Nucleus accumbens (tissue), 56 donors: ENCODE measurements around the gene MIPOL1.
"Not testable (repeated sequence)": the region's sequence is repeated elsewhere in the genome, so short reads cannot be mapped to it uniquely, and the experiment has no call there.

Experiments used
- DNase-seq, 56 donors: peaks; one replicate each; lab custom pipeline; 2025; lab: John Stamatoyannopoulos, UW

MIPOL1 gene

DNA sequence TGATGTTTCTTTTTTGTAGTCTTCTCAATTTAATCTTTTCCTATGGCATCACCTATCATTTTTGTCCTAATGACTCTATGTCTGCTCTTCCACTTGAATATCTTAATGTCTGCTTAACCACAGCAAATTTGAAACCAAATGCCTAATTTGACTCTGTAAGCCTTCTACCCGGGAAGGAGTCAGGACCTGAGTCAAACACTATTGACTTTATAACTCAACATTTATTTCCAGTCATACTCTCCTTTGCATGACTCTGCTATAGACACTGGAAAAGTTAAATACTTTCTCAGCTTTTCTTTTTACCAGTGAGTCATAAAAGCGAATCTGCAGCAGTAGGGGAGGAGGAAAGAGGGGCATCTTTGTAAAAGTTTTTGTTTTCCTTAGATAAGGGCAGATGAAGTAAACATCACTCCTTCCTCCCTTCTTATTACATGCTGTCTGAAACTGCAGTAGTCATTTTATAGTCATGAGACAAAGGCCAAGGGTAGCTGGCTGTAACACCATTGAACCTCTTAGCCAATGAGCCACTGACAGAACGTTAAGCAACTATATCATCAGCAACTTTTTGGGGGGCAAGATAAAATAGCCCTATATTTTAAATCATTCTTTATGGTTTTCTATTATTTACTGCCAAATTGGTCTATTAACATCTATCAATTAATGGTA, 179.3 kb downstream of the MIPOL1 start:
- DNase-seq, result no peak

DNA sequence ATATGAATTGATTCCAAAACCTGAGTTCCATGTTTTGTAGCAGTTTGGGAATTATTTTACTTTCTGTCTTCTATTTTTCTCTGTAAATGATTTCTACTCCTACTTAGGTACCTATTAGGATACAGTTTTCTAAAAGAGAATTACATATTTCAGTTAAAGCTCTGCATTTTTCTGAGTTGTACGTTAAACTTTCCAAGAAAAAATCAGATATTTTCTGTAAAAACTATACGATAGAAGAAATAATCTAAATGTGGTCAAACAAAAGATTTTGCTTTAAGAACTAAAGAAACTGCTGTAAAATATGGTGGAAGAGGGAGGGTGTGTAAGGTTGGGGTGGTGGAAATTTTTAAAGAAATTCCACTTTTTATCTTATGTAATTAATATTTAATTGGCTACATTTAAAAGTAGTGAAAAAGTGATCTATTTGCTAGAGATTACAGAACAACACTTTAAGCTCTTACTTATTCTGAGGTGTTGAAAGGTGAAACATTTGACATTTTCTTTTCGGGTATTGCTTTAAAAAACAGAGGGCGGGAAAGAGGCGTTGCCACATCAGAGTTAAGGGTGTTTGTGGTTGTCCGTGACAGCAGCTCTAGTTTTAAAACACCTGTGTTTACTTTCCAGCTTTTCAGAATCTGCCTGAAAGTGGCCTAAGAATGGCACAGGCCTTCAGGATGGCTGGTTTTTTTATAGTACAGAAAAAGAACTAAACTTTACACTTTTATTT, 187.3 kb downstream of the MIPOL1 start:
- no peak for DNase-seq

DNA sequence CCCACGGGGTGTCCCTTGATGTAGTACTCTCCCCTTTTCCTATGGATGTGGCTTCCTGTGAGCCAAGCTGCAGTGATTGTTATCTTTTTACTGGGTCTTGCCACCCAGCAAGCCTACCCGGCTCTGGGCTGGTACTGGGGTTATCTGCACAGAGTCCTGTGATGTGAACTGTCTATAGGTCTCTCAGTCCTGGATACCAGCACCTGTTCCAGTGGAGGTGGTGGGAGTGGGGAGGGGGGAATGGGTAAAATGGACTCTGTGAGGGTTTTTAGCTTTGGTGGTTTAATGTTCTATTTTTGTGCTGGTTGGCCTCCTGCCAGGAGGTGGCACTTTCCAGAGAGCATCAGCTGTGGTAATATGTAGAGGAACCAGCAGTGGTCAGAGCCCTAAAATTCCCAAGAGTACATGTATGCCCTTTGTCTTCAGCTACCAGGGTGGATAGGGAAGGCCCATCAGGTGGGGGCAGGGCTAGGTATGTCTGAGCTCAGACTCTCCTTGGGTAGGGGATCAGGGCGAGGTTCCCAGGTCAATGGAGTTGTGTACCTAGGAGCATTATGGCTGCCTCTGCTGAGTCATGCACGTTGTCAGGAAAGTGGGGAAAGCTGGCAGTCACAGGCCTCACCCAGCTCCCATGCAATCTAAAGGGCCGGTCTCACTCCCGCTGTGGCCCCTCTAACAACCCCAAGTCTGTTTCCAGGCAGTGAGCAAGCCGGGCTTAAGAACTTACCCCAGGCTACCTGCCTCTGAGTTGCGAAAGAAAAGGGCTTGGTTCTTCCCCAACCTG, 199.6 kb downstream of the MIPOL1 start:
- DNase-seq, result not testable (repeated sequence)

DNA sequence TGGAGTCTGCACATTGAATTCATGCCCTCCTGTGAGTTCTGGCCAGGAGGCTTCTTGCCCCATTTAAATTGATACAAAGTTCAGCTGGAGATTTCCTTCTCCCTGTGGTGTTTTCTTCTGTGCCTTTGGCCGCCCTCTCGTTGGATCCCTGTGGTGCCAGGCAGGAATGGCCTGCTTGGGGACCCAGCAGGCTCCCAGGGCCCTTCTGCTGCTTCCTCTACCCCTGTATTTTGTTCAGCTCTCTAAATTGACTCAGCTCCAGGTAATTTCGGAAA, 200.1 kb downstream of the MIPOL1 start:
- no peak for DNase-seq

DNA sequence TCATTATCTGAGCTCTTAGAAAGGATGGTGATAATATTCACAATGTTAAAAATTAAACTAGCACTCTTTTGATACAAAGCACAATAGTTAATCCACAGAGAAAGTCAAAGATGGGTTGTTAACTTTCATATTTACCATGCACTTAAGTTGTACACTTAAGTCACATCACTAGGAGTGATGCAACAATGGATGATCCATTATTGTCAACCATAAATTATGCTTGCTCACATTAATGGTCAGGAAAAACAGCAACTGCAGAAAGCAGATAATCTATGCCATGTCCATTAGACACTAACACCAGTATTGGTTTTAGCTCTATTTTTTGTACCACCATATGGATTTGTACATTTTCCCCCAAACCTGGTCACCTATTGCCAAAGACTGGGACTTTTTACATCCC, 201.8 kb downstream of the MIPOL1 start:
- DNase-seq, result no peak

DNA sequence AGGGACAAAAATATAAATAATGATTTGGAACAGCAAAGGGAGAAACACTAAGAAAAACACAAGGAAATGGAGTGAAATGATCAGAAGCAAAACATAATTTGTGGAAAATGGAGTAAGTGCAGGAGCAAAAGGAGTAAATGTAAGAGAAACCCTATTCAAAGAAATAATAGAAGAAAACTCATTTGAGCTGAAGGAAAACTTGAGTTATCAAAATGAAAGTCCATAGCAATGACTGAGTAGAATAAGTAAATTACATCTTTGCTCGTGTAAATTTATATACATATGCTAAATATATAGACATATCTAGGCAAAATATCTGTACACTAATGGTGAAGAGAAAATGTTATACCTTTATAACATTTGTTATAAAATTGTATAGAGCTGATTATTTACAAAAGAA, 203.4 kb downstream of the MIPOL1 start:
- no peak for DNase-seq

DNA sequence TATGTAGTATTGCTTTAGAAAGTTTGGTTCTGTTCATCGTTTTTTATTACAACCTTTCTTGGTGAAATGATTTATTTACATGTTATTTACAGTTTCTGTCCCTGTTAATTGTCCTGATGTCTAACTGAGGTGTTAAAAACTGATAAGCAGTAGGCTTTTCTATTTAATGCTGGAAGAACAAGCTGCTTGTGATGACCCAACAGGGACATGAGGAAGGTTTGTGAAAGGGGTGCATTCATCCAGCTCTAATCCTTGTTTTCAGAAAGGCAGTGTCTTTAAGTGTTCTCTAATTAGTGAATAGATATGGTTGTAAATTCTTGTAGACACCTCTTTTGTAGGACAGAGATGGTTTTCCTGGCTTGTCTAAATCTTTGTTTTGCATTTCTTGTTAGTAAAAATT, 205.9 kb downstream of the MIPOL1 start:
- DNase-seq, result no peak

DNA sequence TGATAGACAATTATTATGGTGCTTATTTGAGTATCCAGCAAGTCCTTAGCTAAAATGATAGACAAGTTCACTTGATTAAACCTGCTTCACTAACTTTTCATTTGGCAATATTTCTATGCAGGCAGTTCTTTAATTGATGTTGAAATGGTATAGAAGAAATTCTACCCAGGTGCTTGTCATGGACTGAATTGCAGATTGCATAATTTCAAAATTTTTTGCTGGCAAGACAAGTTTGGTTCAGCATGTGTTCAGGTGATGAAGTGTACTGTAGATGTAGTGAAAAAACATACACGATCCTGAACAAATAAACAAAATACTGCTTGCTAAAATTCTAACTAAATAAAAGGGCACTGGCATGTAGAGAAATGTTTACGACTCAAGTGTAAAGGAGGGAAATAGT, 208.4 kb downstream of the MIPOL1 start:
- DNase-seq, result no peak

DNA sequence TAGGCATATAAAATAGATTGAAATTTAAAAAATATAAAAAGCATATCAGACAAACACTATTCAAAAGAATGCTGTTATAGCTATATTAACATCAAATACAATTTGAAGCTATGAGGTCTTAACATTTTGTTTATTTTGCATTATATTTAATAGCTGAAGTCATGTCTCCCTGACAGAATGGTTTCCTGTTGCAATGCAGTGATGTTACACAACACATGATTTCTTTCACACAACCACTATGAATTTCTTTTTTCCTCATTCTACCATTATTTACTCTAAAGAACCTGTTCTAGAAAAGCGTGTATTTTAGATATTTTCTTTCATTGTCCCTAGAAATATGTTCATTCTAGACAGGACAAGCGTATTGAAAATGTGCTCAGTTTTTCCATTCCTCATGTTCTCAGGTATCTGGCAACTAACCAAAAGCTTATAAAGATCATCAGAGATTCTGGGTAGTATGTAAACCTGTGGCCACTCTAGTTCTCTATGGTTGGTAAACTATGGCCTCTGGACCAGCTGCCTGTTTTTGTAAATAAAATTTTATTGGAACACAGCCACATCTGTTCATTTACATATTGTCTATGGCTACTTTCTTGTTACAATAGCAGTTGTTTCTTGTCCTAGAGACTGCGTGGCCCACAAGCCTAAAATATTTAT, 213.5 kb downstream of the MIPOL1 start:
- no peak for DNase-seq

DNA sequence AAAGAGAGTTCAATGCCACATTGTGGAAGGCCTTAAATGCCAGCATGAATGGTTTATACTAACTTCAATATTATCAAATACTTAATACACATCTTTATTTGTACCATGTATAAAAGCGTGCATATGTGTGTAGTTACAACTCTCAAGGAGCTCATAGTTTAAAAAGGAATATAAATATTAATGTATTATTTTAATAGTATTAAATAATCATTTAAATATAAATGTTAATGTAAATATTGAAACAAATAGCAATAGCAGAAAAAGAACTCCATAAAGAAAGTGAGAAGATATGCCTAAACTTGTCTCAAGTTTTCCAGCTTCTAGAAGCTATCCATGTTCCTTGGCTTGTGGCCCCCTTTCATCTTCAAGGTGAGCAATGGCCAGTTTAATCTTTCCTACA, 215.3 kb downstream of the MIPOL1 start:
- DNase-seq, result no peak

DNA sequence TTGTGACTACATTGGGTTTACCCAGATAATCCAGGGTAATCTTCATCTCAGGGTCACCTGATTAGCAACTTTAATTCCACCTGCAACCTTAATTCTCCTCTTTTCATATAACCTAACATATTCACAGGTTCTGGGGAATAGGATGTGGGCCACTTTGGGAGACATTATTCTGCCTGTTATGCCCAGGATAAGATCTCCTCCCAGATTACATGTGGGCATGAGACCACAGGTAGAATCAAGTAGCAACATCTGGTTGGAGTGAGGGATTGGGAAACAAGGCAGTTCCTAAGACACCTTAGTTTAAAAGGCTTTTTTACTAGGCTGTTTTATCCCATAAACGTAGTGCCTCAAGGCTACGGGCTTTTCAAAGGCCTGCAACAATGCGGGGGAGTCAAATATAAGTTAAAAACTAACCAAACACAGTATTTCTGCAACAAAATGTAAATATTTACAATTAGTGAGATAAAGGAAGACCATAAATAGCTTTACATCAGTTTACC, 215.8 kb downstream of the MIPOL1 start:
- DNase-seq, result no peak

DNA sequence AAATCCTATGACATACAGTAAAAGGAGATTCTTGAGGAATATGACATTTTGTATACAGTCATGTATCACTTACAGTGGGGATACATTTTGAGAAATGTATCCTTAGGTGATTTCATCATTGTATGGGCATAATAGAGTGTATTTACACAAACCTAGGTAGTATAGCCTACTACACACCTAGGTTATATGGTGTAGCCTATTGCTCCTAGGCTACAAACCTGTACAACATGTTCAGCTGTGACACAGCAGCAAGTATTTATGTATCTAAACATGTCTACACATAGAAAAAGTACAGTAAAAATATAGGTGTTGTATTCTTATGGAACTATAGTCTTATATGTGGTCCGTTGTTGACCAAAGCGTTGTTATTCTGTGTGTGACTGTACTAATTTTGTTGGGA, 218.5 kb downstream of the MIPOL1 start:
- DNase-seq, result no peak

DNA sequence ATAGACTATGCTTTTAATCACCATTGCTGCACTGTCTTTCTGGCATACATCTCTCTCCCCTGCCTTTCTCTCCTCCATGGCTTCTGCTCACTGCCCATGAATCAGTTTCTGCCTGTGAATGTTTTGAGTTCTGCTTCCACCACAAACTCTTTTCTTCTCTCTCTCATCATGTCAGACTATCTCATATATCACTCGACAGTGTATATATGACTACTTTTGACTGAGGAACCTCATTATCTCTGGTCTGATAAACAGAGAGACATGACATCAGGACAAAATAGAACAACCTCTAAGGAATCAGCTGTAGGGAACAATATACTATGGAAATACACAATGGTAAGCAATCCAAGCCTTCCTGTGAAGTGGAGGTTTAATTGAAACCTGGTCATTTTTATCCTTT, 219.4 kb downstream of the MIPOL1 start:
- DNase-seq, result no peak

DNA sequence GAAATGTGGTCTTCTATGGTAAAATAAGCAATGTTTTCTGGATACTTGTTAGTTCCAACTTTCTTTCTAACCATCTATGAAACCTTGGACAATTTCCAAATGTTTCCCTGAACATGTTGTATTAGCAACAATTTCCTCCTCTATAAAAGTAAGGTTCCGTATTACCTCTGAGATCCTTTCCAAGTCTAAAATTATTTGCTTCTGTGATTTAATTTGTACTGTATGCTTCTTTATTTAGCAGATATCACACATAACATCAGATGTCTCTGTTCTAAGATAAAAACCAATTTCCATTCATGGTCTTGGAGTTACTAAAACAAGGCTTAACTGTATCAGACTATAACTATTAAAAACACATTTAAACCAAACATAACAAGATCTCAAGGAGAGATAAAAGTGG, 220.1 kb downstream of the MIPOL1 start:
- DNase-seq, result no peak

DNA sequence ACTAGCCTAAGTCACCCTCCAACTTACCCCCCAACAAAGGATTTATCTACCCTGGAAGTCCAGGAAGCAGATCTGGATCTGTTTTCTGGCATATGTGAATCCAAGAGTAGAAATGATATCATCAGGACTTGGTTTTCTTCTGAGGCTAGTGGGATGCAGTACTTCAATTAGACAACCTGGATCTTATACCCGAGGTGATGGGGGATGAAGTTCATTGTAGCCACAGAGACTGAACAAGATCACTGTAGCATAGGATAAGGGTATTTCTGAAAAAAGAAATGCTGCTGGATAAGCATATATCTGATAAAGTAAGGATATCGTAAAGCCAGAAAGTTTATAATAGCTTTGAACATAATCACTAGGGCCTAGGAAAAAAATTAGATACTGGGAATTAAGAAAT, 222.9 kb downstream of the MIPOL1 start:
- no peak for DNase-seq

DNA sequence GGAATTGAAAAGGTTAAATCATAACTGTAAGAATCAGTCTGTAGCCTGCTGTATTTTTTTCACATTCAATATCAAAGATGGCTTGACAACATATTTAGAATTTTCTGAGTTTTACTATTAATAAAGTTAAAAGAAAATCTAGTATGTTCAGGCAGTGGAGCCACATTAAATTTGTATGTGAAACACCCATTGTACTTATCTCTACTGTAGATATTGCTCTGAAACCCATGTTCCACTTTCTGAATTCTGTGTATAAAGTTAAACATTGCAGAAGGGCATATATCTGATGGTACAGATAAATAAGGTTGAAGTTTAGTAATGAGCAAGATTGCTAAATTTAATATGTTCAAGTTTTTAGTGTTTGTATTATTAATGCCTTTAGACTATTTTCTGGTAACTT, 224.6 kb downstream of the MIPOL1 start:
- DNase-seq, result no peak

DNA sequence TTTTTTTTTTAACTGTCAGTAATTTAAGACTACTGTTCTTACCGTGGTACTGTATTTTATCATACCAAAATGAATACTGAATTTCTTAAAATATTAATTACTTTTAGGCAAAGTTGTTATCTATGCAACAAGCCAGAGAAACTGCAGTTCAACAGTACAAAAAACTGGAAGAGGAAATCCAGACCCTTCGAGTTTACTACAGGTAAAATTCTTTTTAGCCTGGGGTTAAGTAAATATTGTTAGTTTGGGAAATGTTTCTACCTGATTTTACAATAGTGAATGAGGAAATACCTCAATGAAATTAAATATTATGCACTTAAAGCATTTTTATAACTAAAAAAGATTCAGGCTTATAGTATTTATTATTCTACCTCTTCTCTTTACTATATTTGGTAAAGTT, 225.0 kb downstream of the MIPOL1 start:
- DNase-seq, result no peak

DNA sequence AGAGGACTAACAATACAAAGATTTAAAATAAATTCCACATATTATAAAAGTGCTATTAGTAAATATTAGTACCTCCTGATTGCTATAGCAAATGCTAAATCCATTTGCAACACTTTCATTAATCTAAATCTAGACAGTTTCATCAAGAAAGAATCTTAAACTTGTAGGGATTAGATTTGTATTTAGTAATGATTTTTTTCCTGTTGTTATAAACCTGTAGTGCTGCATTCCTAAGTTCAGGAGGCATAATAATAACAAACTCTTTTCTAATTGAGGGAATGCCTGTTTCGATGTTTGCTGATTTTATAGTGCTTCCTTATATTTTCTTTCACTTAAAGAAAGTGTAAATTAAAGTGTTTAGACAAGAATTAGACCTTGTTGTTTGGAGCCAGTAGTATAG, 231.2 kb downstream of the MIPOL1 start:
- no peak for DNase-seq

DNA sequence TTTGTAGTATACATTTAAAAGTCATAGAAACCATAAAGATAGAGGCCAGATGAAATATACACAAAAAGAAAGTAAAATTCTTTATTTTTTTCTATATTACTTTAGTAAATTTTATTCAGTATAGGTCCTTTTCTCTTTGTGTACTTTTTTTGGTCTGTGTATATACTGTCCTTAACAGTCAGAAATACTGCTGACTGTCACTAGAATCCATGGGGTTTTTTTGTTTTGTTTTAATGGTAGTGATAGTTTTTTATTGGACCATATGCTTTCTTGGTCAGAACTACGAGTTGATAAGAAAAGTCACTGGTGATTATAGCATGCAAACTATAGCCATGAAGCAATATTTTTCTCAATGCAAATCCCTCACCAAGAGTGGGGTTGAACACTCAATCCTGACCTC, 231.9 kb downstream of the MIPOL1 start:
- no peak for DNase-seq

DNA sequence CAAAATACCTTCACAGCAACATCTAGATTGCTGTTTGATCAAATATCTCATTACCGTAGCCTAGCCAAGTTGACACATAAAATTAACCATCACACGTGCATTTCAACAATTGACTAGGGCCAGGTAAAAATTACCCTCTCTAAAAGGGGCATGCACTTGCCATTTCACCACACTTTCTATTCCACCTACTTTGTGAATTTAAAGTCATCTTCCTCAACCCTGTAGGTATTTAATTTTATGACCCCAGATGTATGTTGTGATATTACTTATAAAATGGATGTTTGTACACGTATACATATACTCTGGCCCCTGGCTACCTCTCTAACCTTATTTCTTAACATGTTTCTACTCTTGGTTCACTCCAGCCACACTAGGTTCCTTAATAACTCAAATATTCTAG, 237.1 kb downstream of the MIPOL1 start:
- no peak for DNase-seq

DNA sequence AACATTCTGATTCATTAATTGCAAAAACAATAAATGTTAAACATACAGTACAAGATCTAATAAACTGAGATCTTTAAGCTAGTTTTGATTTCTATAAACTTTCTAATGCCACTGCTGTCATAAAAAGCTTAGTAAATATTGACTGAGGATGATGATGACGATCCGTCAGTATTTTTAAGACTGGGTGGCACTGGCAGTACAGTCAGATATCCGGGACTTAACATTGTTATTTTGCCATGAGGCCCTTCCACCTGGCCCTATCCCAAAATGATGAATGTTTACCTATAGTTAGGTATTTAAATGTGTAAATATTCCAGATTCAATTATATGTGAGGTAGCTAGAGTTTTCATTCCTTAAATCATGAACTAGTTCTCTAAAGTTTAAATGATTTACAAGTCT, 238.8 kb downstream of the MIPOL1 start:
- DNase-seq, result no peak
